NAMALWA (cell line): ENCODE results near the gene EMC10.

Experiments
- DNase-seq: peaks from one replicate; pipeline ENCODE4 v3.0.0-alpha.2; 2015; ENCODE audit warnings: low spot score

EMC10 gene

GRCh38 chr19:50478901-50479715 is 2.8 kb downstream of the EMC10 start:
- DNase-seq, result peak; percentile 41

- no peak for DNase-seq
Observed at GRCh38 chr19:50479761-50480251, 3.5 kb downstream of the EMC10 start.

GRCh38 chr19:50480281-50481111 is 4.2 kb downstream of the EMC10 start:
- DNase-seq, result no peak

- DNase-seq, result no peak
Observed at GRCh38 chr19:50481351-50482149, 5.2 kb downstream of the EMC10 start.

GRCh38 chr19:50482271-50482855 is 6.1 kb downstream of the EMC10 start:
- no peak for DNase-seq

- no peak for DNase-seq
Observed at GRCh38 chr19:50482916-50483315, 6.6 kb downstream of the EMC10 start.

GRCh38 chr19:50485284-50485955 is 9.1 kb downstream of the EMC10 start:
- DNase-seq, result no peak

GRCh38 chr19:50486823-50487515 is 10.7 kb downstream of the EMC10 start:
- DNase-seq, result peak; percentile 91

GRCh38 chr19:50488389-50489194 is 12.3 kb downstream of the EMC10 start:
- no peak for DNase-seq

GRCh38 chr19:50489461-50490011 is 13.2 kb downstream of the EMC10 start:
- DNase-seq, result no peak

- no peak for DNase-seq
Observed at GRCh38 chr19:50490411-50490811, 14.1 kb downstream of the EMC10 start.

- DNase-seq, result no peak
Observed at GRCh38 chr19:50490991-50491472, 14.7 kb downstream of the EMC10 start.

GRCh38 chr19:50492303-50493052 is 16.2 kb downstream of the EMC10 start:
- no peak for DNase-seq

GRCh38 chr19:50493171-50493570 is 16.9 kb downstream of the EMC10 start:
- no peak for DNase-seq

- DNase-seq, result no peak
Observed at GRCh38 chr19:50494186-50495019, 18.1 kb downstream of the EMC10 start.

- DNase-seq, result no peak
Observed at GRCh38 chr19:50495020-50495531, 18.8 kb downstream of the EMC10 start.
